H9 (cell line): ENCODE measurements around the gene TENT5C. TPM values are rescaled to one million over a fixed set of nuclear protein-coding genes. Genes with fewer than 3 reads are reported as not detected.

Experiments used
- DNase-seq: peaks from one replicate; pipeline ENCODE4 v3.0.0-alpha.2; 2017
- H2AFZ ChIP-seq: one replicate; pipeline ENCODE4 v1.6.1; 2013; ENCODE audit warnings: mild to moderate bottlenecking, low read length, control low read depth, moderate library complexity
- H2AK5ac ChIP-seq: 2 replicates; pipeline ENCODE4 v1.6.1; 2013; ENCODE audit warnings: low read length, control low read depth, mixed read lengths; ENCODE audit not compliant: insufficient read length
- H2BK120ac ChIP-seq: one replicate; pipeline ENCODE4 v1.6.1; 2013; ENCODE audit warnings: low read depth, mild to moderate bottlenecking, low read length, control low read depth, inconsistent platforms; ENCODE audit not compliant: poor library complexity, severe bottlenecking
- H2BK12ac ChIP-seq: 2 replicates; pipeline ENCODE4 v1.6.1; 2013; ENCODE audit warnings: low read length, control low read depth, mixed read lengths, low read depth; ENCODE audit not compliant: insufficient read length
- H2BK15ac ChIP-seq: 2 replicates; pipeline ENCODE4 v1.6.1; 2013; ENCODE audit warnings: low read depth, low read length, control low read depth
- H2BK20ac ChIP-seq: one replicate; pipeline ENCODE4 v1.6.1; 2013; ENCODE audit warnings: low read depth, mild to moderate bottlenecking, low read length, control low read depth, inconsistent platforms; ENCODE audit not compliant: poor library complexity, severe bottlenecking
- H2BK5ac ChIP-seq: 2 replicates; pipeline ENCODE4 v1.6.1; 2013; ENCODE audit warnings: low read length, control low read depth, mixed read lengths; ENCODE audit not compliant: insufficient read length
- H3K14ac ChIP-seq: 2 replicates; pipeline ENCODE4 v1.6.1; 2013; ENCODE audit warnings: low read length, control low read depth; ENCODE audit not compliant: insufficient read depth
- H3K18ac ChIP-seq: 2 replicates; pipeline ENCODE4 v1.6.1; 2013; ENCODE audit warnings: low read depth, mild to moderate bottlenecking, mixed read lengths, low read length, control low read depth; ENCODE audit not compliant: insufficient read length
- H3K23ac ChIP-seq: 2 replicates; pipeline ENCODE4 v1.6.1; 2013; ENCODE audit warnings: low read length, control low read depth, mixed read lengths, low read depth; ENCODE audit not compliant: insufficient read length
- H3K23me2 ChIP-seq: 2 replicates; pipeline ENCODE4 v1.6.1; 2013; ENCODE audit warnings: low read depth, mild to moderate bottlenecking, mixed read lengths, low read length, control low read depth; ENCODE audit not compliant: insufficient read length, poor library complexity, severe bottlenecking
- H3K27ac ChIP-seq: 2 replicates; pipeline ENCODE4 v1.5.1; 2013; ENCODE audit warnings: low read length, control low read depth, mixed read lengths, low read depth; ENCODE audit not compliant: insufficient read length
- H3K27me3 ChIP-seq: 2 replicates; pipeline ENCODE4 v1.6.1; 2013; ENCODE audit warnings: low read length, control low read depth, inconsistent platforms; ENCODE audit not compliant: insufficient read depth
- H3K4ac ChIP-seq: 2 replicates; pipeline ENCODE4 v1.6.1; 2013; ENCODE audit warnings: low read depth, mild to moderate bottlenecking, control low read depth, inconsistent platforms, low read length, moderate library complexity
- H3K4me1 ChIP-seq: 2 replicates; pipeline ENCODE4 v1.6.1; 2013; ENCODE audit warnings: low read length, control low read depth, inconsistent platforms; ENCODE audit not compliant: insufficient read depth
- H3K4me2 ChIP-seq: 2 replicates; pipeline ENCODE4 v1.6.1; 2013; ENCODE audit warnings: low read length, control low read depth, mixed read lengths; ENCODE audit not compliant: insufficient read length, insufficient read depth
- H3K56ac ChIP-seq: 2 replicates; pipeline ENCODE4 v1.6.1; 2013; ENCODE audit warnings: low read depth, mild to moderate bottlenecking, mixed read lengths, low read length, control low read depth; ENCODE audit not compliant: insufficient read length
- H3K79me1 ChIP-seq: 2 replicates; pipeline ENCODE4 v1.6.1; 2013; ENCODE audit warnings: low read depth, mild to moderate bottlenecking, moderate library complexity, low read length, control low read depth, inconsistent platforms; ENCODE audit not compliant: insufficient read depth, poor library complexity, severe bottlenecking
- H3K79me2 ChIP-seq: 2 replicates; pipeline ENCODE4 v1.6.1; 2013; ENCODE audit warnings: low read length, control low read depth, inconsistent platforms; ENCODE audit not compliant: insufficient read depth
- H3K9ac ChIP-seq: 2 replicates; pipeline ENCODE4 v1.6.1; 2013; ENCODE audit warnings: low read length, control low read depth, mixed read lengths; ENCODE audit not compliant: insufficient read length; ENCODE audit errors: extremely low read depth
- H3K9me3 ChIP-seq: one replicate; pipeline ENCODE4 v1.6.1; 2013; ENCODE audit warnings: low read depth, low read length, inconsistent platforms; ENCODE audit not compliant: control insufficient read depth
- H3T11ph ChIP-seq: one replicate; pipeline ENCODE4 v1.6.1; 2013; ENCODE audit warnings: mild to moderate bottlenecking, low read length, control low read depth, inconsistent platforms
- H4K20me1 ChIP-seq: one replicate; pipeline ENCODE4 v1.6.1; 2013; ENCODE audit not compliant: control insufficient read depth, insufficient read length, insufficient read depth
- H4K5ac ChIP-seq: 2 replicates; pipeline ENCODE4 v1.6.1; 2013; ENCODE audit warnings: low read depth, mild to moderate bottlenecking, mixed read lengths, low read length, control low read depth; ENCODE audit not compliant: insufficient read length
- H4K8ac ChIP-seq: replicated peaks from 2 replicates; pipeline ENCODE4 v1.6.1; 2013; ENCODE audit warnings: low read length, control low read depth, mixed read lengths, low read depth; ENCODE audit not compliant: insufficient read length
- H4K91ac ChIP-seq: 2 replicates; pipeline ENCODE4 v1.6.1; 2013; ENCODE audit warnings: low read depth, mild to moderate bottlenecking, moderate library complexity, mixed read lengths, low read length, control low read depth; ENCODE audit not compliant: insufficient read length
- H3K27ac Mint-ChIP-seq, 3 experiments: 2 replicates in 2 of 3; 3 replicates in 1 of 3; pipeline ENCODE4 v1.8.0; 2020 to 2021; ENCODE audit warnings: mixed read lengths in 3 of 3, mild to moderate bottlenecking in 1 of 3, moderate library complexity in 1 of 3
- H3K27me3 Mint-ChIP-seq: 2 replicates; pipeline ENCODE4 v1.8.0; 2021; ENCODE audit warnings: low read depth, mild to moderate bottlenecking, moderate library complexity, mixed read lengths
- H3K36me3 Mint-ChIP-seq, 3 experiments: 2 replicates in 2 of 3; 3 replicates in 1 of 3; pipeline ENCODE4 v1.8.0; 2020 to 2021; ENCODE audit warnings: low read depth in 3 of 3, mixed read lengths in 3 of 3; ENCODE audit not compliant: insufficient read depth in 1 of 3
- H3K4me1 Mint-ChIP-seq, 2 experiments: 2 replicates each; pipeline ENCODE4 v1.8.0; 2020; ENCODE audit warnings: mixed read lengths in 2 of 2
- H3K4me3 Mint-ChIP-seq, 2 experiments: 2 replicates in 1 of 2; 3 replicates in 1 of 2; pipeline ENCODE4 v1.8.0; 2020 to 2021; ENCODE audit warnings: mild to moderate bottlenecking in 2 of 2, mixed read lengths in 2 of 2, moderate library complexity in 1 of 2
- H3K9me3 Mint-ChIP-seq, 2 experiments: 2 replicates in 1 of 2; 3 replicates in 1 of 2; pipeline ENCODE4 v1.8.0; 2020; ENCODE audit warnings: mild to moderate bottlenecking in 2 of 2, mixed read lengths in 2 of 2, moderate library complexity in 1 of 2
- WGBS: extraction: QIAGEN DNeasy Blood & Tissue Kit; methylation state at CpG from one replicate; pipeline ENCODE4 v1.1.7; 2013; ENCODE audit warnings: missing lambda C conversion rate, low lambda C conversion rate, mixed read lengths; ENCODE audit not compliant: insufficient read length; ENCODE audit errors: extremely low coverage; 5-methylcytosine and 5-hydroxymethylcytosine counted together
- total RNA-seq: library from RNA; stranded (reverse); gene quantifications from 2 replicates; pipeline ENCODE4 v1.2.1, GENCODE V29; 2021
- TF ChIP-seq, protein P1 (sequence below): fragments of 200-600 bp; sonication (generic); conservative IDR thresholded peaks from 3 replicates; pipeline ENCODE4 v1.8.0; 2021; ENCODE audit warnings: antibody characterized with exemption, mild to moderate bottlenecking

The TENT5C gene
- total RNA-seq, 1 experiment from 2014 or later, result 0.37 TPM

- Histone ChIP-seq H3K23ac (no peak overlapping the region), H3K79me1 (no peaks in the 10 kb centered on the region), H3K56ac (no peak overlapping the region), H2BK5ac (no peak overlapping the region), H3K9me3 (no peaks in the 10 kb centered on the region), H4K5ac (no peak overlapping the region), H3K23me2 (no peaks in the 10 kb centered on the region), H3K27me3 (no peaks in the 10 kb centered on the region), H2BK15ac (no peak overlapping the region), H3K4me1 (no peaks in the 10 kb centered on the region), H3K27ac (no peak overlapping the region), H3K4me2 (no peak overlapping the region), H2AFZ (no peak overlapping the region), H3K18ac (no peak overlapping the region), H4K20me1 (no peaks in the 10 kb centered on the region), H3K79me2 (no peaks in the 10 kb centered on the region), H2BK120ac (no peak overlapping the region), H3K4ac (no peak overlapping the region), H4K8ac (no peak overlapping the region), H3K14ac (no peak overlapping the region), H2AK5ac (no peak overlapping the region), H4K91ac (no peak overlapping the region), H2BK20ac (no peak overlapping the region), H3T11ph (no peak overlapping the region), H2BK12ac (no peak overlapping the region), H3K9ac (no peak overlapping the region)
- Mint-ChIP-seq H3K27me3 (peaks cover 1% of the 10 kb centered on the region; the same call in 1 of the 2 replicates), H3K36me3 (peaks cover 0 to 11% (median 9%) of the 10 kb centered on the region in 3 experiments), H3K9me3 (peaks cover 17% of the 10 kb centered on the region in 2 experiments), H3K4me3 (no peak overlapping the region; a peak in 1 of 5 replicates), H3K4me1 (peaks cover 3 to 6% of the 10 kb centered on the region in 2 experiments; a peak in 1 of 4 replicates), H3K27ac (peak overlapping the region in 1 of 3 experiments; percentile 40; a peak in 1 of 7 replicates)
- TF ChIP-seq, protein P1, sequence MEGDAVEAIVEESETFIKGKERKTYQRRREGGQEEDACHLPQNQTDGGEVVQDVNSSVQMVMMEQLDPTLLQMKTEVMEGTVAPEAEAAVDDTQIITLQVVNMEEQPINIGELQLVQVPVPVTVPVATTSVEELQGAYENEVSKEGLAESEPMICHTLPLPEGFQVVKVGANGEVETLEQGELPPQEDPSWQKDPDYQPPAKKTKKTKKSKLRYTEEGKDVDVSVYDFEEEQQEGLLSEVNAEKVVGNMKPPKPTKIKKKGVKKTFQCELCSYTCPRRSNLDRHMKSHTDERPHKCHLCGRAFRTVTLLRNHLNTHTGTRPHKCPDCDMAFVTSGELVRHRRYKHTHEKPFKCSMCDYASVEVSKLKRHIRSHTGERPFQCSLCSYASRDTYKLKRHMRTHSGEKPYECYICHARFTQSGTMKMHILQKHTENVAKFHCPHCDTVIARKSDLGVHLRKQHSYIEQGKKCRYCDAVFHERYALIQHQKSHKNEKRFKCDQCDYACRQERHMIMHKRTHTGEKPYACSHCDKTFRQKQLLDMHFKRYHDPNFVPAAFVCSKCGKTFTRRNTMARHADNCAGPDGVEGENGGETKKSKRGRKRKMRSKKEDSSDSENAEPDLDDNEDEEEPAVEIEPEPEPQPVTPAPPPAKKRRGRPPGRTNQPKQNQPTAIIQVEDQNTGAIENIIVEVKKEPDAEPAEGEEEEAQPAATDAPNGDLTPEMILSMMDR, result no peak
- DNase-seq, result no peak
- no CpG with 5 or more reads among the region's 9 CpGs for WGBS
These were observed 43.0 kb upstream of the TENT5C start for GRCh38 chr1:117562581-117563491.
